Stimulated activated naive CD4-positive, alpha-beta T cell (primary cell): Measurements from ENCODE around the gene BNIP5.

Source experiments
- DNase-seq, 6 experiments: peaks; one replicate each; lab custom pipeline; 2025; lab: John Stamatoyannopoulos, UW

The BNIP5 gene

GRCh38 chr6:36266913-36267644 lies 69.6 kb downstream of the BNIP5 start:
- no peak for DNase-seq
